Right renal pelvis (tissue), 4 donors: Measurements from ENCODE around the gene AUNIP. TPM values are rescaled to one million over a fixed set of nuclear protein-coding genes. Genes with fewer than 3 reads are reported as not detected.

Experiments used
- DNase-seq, 4 donors: peaks; one replicate each; pipeline ENCODE4 v3.0.0-alpha.2; 2013; ENCODE audit warnings: low read depth in 4 of 4, low spot score in 3 of 4, missing footprints in 1 of 4
- polyA plus RNA-seq, 4 donors: library from polyadenylated mRNA; unstranded; fragments of 120-200 nt; gene quantifications; one replicate each; pipeline ENCODE4 v1.2.1, GENCODE V29; 2013; ENCODE audit not compliant: insufficient read length in 4 of 4

Gene AUNIP
- polyA plus RNA-seq, 4 donors = 2.8 to 4.7 (median 4.2) TPM

DNA sequence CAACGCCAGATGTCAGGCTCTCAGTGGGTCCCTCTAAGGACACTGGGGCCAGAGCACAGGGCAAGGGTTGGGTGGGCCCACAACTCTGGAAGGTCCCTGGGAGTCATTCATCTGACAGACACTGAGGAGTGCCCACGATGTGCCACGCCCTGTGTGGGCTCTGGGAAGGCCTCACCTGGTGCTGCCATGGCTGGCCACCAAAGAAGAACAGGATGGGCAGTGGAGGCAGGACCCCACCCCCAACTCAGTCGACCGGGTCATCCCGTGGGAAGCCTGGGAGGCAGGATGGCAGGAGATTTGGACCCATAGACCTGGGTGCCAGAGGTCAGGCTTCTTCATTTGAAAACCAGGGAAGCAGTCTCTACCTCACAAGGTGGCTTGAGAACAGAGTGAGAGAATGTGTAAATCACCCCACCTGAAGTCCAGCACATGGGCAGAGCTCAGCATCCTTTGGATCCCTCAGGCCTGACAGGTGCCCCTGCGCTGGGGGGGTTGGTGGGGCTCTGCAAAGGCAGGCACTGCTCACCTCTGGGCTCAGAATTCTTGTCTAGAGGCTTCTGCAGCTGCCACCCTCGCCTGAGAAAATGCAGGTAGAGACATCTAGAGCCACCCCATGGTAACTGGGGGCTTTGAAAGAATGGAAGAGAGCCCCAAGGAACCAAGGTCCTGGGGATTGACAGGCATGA, 60.4 kb downstream of the AUNIP start:
- DNase-seq = no peak

DNA sequence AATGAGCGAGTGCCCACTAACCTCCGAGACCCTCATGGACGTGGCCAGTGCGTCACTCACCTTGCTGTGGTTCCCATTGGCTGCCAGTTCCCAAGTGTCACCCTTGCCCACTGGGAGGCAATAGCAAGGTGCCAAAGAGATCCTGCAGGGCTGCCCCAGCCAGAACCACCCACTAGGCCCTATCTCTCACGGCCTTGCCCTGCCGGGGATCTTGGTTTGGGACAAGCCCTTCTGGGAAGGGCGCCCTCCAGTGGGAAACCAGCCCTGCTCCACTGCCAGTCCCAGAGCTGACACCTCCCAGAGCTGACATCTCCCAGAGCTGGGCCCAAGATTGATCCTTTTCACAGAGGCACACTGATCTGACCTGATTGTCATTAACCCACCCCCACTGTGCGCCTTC, 61.3 kb downstream of the AUNIP start:
- DNase-seq = no peak

DNA sequence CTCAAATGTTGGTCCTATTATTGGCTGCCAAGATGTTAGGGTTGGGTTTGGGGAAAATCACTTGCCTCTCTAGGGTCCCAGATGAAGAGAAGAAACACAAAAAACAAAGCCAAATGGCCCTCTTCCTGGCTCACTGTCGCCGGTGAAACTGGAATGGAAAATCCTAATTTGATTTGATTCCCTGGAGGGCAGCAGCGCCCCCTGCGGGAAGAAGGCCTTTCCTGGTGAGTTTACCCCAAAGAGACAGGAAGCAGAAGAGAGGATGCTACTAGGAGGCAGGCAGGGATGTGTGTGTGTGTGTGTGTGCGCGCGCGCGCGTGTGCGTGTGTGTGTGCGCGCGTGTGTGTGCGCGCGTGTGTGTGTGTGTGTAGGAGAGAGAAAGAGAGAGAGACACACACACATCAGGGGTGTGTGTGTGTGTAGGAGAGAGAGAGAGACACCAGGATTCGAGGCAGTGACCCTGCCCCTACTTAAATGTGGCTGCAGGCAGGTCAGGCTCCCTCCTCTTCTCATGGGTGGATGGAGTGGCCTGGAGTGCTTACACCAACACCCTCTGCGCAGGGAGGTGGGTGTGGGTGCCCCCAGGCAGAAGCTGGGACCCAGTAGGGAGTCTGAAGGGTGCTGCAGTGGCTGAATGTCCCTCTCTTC, 62.3 kb downstream of the AUNIP start:
- peak in 1 of 4 donors; percentile 75 for DNase-seq

DNA sequence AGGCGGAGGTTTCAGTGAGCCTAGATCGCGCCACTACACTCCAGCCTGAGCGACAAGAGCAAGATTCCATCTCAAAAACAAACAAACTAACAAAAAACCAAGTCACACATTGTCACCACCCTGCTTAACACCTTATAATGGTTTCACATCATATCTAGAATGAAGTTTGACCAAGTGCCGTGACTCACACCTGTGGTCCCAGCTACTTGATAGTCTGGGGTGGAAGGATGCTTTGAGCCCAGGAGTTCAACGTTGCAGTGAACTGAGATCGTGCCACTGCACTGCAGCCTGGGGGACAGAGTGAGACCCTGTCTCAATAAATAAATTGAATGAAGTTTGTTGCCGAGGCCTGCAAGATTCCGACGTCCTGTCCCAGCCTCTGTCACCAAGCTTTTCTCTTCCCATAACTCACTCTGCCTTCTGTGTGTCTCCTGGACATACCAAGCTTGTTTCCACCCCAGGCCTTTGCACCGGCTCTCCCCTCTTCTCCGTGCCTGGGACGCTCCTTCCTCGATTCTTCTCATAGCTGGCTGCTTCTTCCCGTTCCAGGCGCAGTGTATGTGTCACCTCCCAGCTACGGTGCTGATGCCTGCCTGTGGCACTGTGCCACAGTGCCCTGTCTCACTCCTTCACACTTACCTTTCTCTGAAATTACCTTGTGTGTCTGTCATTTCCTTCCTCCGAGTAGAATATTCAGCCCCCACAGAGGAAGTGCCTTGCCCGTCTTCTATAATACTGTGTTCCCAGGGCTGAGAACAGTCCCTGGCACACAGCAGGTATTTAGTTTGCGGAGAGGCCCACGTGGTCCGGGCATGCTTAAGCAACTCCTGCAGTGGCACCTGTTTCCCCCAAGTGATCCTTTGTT, 63.1 kb downstream of the AUNIP start:
- DNase-seq = no peak

DNA sequence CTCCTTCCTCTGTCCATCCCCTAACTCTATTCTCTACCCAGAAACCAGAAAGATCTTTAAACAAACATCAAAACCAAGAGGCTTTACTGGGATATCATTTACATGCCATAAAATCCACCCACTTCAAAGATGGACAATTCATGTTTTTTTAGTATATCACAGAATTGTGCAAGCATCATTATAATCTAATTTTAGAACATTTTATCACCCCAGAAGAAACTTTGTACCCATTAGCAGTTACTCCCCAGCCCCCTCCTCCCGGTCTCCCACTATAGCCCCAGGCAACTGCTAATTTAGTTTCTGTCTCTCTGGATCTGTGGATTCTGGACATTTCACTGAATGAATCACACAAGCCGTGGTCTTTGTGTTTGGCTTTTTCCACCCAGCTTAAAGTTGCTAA, 64.0 kb downstream of the AUNIP start:
- DNase-seq = no peak

DNA sequence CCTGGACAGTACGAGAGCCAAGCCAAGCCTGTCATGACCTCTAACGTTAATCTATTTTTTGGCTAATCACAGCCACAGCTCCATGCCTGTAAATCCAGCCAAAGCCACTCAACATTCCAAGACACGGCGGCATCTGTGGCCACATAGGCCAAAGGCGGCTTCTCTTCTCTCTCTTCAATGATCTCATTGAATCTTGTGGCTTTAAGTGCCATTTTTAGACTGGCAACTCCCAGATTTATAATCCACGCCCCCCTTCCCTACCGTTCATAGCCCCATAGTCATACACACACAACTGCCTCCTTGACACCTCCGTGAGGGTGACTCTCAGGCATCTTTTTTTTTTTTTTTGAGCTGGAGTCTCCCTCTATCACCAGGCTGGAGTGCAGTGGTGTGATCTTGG, 64.9 kb downstream of the AUNIP start:
- DNase-seq = no peak

DNA sequence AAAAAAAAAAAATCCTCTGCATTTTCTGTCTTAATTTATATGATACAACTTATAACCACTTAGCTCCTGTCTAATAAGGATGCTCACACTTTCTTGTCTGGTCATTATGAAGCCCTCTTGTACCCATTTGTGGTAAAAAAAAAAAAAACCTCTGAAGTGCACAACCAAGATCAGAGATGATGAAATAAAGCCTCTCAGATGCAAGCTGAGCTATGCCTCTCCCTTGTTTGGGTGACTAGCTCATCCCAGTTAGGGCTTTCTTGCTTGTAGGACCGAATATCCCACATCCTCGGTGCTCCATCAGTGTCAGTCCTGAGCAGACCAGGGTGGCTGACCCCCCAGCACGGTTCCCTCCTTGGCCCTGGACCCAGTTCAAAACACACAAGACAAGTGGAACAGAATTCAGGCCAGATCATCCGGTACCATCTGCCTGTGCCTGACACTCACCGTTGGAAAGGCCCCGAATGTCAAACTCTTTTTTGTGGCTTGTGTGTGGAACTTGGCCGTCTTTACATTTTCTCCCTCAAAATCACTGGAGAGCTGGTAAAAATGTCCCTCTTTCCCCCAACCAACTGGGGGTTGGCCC, 65.6 kb downstream of the AUNIP start:
- DNase-seq = no peak

DNA sequence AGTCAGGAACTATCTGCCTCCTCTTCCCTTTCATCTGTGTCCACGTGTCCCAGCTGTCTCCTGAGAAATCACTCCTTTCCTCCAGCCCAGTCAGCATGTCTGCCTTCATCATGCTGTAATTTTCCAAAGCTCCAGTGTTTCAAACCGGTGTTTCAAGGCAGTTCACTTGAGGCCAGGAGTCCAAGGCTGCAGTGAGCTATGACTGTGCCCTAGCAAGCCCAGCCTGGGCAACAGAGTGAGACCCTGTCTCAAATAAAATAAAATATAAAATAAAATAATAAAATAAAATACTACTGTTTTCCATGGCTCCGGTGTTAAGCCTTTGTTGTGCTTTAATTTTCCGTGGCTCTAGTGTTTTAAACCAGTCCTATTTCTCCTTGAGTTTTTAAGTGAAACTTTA, 67.1 kb downstream of the AUNIP start:
- DNase-seq = no peak

DNA sequence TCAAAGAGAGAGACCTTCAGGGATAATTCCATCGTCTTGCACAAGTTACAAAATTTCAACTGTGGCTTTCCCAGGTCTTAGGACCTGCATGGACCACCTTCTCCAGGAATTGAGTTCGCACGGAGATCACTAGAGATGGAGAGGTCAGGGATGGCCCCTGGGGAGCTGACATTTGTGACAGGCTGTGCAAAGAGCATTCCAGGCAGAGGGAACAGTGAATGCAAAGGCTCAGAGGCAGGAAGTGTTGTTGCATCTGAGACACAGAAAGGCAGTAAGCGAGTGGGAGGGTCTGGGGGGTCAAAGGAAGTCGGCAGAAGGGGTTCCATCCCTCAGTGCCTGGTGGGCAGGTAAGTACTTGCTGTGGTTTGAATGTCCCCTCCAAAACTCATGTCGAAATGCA, 68.8 kb downstream of the AUNIP start:
- DNase-seq = no peak

DNA sequence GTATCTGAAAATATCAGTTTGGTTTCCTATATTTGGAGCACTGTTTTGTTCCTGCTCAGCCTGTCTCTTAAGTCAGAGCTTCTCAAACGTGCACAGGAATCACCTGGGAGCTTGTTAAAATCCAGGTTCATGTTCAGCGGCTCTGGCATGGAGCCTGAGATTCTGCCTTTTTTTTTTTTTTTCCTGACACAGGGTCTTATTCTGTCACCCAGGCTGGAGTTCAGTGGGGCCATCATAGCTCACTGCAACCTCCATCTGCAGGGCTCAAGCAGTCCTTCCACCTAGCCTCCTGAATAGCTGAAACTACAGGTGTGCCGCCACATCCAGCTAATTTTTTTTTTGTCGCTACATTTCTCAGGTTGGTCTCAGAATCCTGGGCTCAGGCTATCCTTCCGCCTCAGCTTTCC, 71.5 kb downstream of the AUNIP start:
- no peak for DNase-seq

DNA sequence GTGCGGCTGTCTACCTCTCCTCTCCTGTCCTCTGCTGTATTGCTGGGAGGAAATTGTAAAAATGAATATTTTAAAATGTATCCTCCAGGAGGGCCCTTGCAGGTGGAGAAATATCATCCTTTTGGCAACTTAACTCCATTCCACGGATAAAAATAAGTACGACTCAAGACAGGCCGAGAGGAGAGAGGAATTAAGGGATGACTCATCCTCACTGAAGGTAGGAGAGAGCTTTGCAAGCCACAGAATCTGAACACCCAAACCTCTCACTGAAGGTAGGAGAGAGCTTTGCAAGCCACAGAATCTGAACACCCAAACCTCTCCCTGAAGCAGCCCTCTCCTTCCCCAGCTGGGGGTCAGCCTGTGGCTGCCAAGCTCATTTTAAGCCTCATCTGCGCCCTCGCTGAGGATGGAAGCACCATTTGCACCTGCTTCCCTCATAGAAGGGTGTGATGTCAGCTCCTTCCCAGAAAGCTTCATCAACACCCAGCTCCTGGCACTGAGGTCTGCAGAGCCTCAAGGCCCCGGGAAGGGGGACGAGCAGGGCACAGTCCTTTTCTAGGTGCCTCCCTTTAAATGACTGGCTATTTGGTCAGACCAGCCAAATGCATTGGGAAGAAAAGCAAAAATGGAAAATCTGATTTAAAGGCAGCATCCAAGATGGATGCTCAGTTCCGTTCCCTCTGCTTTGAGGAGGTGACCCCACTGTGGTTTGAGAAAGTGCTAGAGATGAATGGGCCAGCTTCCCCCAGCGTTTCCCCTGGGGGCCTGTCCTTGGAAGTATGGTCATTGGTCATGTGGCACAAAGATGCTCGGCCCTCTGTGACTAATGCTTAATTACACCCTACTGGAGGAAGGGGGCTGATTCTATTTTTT, 72.1 kb downstream of the AUNIP start:
- no peak for DNase-seq

DNA sequence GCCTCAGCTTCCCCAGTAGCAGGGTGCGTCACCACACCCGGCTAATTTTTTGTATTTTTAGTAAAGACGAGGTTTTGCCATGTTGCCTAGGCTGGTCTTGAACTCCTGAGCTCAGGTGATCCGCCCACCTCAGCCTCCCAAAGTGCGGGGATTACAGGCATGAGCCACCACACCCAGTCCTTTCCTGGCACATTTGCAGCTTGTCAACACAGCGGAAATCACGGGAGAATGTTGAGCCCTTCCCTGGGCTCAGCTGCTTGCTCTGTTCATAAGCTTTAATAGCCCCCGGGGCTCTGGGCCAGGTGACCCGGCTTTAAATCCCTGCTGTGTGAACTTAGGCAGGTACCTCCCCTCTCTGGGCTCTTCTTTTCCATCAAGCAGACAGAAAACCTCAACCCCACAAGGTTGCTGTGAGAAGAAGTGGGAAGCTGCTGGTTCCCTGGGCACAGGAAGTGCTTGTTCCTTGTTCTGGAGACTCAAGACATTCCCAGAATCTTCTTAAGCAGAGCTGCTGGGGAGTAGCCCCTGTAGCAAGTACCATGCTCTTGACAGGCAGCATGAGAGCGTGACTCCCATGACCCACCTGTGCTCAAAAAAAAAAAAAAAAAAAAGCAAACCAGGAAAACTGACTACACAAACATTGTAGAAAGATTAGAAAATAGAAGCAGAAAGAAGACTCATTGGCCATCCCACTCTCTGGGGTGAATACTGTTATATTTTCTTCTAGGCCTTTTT, 73.8 kb downstream of the AUNIP start:
- DNase-seq = no peak

DNA sequence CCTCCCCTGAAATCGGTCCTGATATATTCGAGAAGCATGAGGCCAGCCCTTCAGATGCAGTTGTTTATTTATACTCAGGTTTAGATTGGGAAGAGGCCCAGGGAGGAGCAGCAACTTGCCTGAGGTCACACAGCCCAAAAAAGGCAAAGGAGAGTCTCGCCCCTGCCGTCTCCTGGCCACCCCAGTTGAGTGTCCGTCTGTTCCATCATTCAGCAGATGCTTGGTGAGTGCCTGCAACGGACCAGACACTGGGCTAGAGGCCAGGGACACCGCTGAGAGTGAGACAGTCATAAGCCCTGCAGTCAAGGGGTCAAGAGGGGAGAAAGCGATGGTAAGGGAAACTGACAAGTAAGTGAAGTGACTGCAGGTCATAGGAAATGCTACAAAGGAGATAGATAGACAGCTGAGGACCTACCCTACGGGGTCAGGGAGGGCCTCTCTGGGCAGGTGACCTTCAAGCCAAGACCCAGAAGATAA, 74.6 kb downstream of the AUNIP start:
- DNase-seq = no peak

Other genes starting within 250 kb of the AUNIP start
- 10 to 100 TPM; 16.2 to 18.7 (median 17.5) TPM for gene MAN1C1, start 242.7 kb downstream of the AUNIP start, polyA plus RNA-seq
- gene SELENON, start 59.3 kb downstream of the AUNIP start, polyA plus RNA-seq = 10 to 100 TPM; 84.6 to 92.8 (median 88.8) TPM
- gene MTFR1L, start 39.5 kb downstream of the AUNIP start, polyA plus RNA-seq = 100 to 1,000 TPM in 2 of 4 donors, 10 to 100 TPM in 2; 87.9 to 106 (median 96.7) TPM
- gene PAQR7, start 16.3 kb upstream of the AUNIP start, polyA plus RNA-seq = 10 to 100 TPM; 27.3 to 32.4 (median 30.5) TPM
- gene STMN1, start 47.0 kb upstream of the AUNIP start, polyA plus RNA-seq = 1,000 to 10,000 TPM; 1,142 to 1,361 (median 1,291) TPM
- gene PAFAH2, start 138.6 kb upstream of the AUNIP start, polyA plus RNA-seq = 10 to 100 TPM; 17.1 to 22.2 (median 19.1) TPM
- gene EXTL1, start 162.3 kb upstream of the AUNIP start, polyA plus RNA-seq = 1 to 10 TPM; 1.0 to 1.7 (median 1.4) TPM
- gene SLC30A2, start 186.7 kb upstream of the AUNIP start, polyA plus RNA-seq = 1 to 10 TPM; 3.1 to 6.8 (median 4.8) TPM
- under 1 TPM; 0.51 to 0.86 (median 0.77) TPM for gene TRIM63, start 208.2 kb upstream of the AUNIP start, polyA plus RNA-seq